Fibroblast of mammary gland (primary cell): ENCODE measurements around the gene GRM4.

Experiments used
- DNase-seq: peaks from one replicate; pipeline ENCODE4 v3.0.0-alpha.2; 2010; ENCODE audit warnings: low read depth
- H3K4me3 ChIP-seq: 2 replicates; pipeline ENCODE4 v1.5.1; 2011; ENCODE audit warnings: low read depth, mild to moderate bottlenecking, low read length, moderate library complexity; ENCODE audit not compliant: control insufficient read depth
- TF ChIP-seq, protein P1 (sequence below): conservative IDR thresholded peaks from 2 replicates; pipeline ENCODE4 v1.5.1; 2011; ENCODE audit warnings: low read depth, low read length, inconsistent platforms; ENCODE audit not compliant: control insufficient read depth, insufficient read depth

The GRM4 gene

DNA sequence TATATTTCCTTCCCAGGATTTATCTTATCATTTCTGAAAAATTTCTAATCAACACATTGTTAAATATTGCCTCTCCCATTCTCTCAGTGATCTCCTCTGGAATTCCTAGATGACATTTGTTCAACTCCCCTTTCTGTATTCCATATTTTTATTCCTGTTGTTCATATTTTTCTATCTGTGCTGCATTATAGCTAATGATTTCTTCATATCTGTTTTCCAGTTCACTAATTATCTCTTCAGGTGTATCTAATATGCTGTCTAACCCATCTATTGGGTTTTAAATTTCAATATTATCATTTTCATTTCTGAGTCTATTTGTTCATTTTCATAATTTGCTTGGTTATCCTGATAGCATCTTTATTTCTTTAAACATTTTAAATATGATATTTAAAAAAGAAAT is 141.9 kb downstream of the GRM4 start:
- DNase-seq, result no peak
- TF ChIP-seq, protein P1, sequence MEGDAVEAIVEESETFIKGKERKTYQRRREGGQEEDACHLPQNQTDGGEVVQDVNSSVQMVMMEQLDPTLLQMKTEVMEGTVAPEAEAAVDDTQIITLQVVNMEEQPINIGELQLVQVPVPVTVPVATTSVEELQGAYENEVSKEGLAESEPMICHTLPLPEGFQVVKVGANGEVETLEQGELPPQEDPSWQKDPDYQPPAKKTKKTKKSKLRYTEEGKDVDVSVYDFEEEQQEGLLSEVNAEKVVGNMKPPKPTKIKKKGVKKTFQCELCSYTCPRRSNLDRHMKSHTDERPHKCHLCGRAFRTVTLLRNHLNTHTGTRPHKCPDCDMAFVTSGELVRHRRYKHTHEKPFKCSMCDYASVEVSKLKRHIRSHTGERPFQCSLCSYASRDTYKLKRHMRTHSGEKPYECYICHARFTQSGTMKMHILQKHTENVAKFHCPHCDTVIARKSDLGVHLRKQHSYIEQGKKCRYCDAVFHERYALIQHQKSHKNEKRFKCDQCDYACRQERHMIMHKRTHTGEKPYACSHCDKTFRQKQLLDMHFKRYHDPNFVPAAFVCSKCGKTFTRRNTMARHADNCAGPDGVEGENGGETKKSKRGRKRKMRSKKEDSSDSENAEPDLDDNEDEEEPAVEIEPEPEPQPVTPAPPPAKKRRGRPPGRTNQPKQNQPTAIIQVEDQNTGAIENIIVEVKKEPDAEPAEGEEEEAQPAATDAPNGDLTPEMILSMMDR, result no peak
- H3K4me3 ChIP-seq, result no peak overlapping the region

DNA sequence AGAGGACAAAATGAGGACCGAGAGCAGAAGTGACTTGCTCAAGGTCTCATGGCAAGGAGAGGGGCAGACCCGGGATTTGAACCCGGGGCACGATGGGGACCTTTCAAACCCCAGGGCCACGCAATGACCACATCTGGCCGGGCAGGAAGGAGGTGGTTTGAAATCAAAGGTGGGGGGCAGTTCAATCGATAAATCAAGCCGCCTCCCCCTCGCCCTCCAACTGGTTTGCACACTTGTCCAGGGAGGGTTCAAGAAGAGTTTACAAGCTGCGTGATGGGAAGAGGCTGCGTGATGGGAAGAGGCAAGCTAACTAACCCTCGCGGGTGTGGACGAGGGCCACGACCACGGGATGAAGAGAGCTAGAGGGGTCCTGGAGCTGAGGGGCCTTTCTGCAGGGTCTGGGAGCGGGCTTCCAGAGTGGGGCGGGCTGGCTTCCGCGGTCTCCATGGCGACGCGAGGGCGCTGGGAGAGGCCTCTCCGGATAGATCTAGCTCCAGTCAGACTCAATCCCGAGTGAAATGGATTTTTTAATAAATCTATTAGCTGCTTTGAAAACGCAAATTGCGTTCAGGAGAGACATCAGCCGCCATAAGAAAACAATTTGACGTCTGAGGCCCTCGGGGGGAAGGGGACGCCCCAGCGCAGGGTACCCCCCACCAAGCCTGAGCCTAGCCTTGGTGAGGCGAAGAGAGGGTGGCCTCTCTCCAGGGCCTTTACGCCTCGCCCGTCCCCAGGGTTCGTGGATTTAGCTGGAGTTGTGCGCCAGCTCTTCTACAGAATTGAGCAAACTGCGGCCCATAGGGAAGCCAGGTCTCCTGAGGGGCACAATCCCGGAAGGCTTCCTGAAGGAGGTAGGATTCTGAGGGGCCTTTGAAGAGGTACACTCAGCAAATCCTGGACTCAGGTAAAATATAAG is 143.9 kb downstream of the GRM4 start:
- DNase-seq, result no peak
- no peak overlapping the region for H3K4me3 ChIP-seq
- TF ChIP-seq, protein P1, result no peak

DNA sequence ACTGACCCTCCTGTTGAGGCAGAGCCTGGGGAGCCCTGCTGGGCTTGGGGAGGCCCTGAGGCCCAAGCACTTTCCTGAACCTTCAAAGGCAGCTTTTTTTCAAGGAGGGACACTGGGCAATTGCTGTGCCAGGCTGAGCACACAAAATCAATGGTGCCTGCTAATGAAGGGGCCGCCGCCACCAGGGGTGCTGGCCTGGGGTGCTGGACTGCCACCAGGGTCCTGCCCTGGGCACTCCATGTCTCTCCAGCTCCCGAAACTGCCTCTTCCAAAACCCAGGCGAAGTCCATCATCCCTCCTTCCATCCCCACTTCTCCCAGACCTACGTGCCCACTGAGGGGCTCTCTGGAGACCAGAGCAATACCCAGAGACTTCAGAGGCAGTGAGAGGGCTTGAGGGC is 145.6 kb downstream of the GRM4 start:
- no peak for DNase-seq
- no peak overlapping the region for H3K4me3 ChIP-seq
- TF ChIP-seq, protein P1, result no peak

DNA sequence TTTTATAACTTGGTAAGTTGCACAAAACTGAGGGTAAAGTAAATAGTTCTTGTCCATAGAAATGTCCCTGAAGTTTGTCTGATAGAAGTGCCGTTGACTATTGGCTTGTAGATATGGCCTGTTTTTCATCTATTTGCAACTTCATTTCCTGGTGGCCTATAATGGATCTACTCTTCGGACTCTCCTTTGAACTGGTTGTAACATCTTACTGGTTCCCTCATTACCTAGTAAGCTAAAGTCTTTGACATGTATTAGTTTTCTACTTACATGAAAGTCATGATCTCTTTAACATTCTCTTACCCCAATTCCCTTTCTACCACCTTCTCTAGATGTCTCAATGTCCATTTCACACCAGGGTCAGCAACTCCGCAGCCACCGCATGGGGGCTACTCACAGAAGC is 146.3 kb downstream of the GRM4 start:
- no peak overlapping the region for H3K4me3 ChIP-seq
- no peak for DNase-seq
- TF ChIP-seq, protein P1, result no peak

DNA sequence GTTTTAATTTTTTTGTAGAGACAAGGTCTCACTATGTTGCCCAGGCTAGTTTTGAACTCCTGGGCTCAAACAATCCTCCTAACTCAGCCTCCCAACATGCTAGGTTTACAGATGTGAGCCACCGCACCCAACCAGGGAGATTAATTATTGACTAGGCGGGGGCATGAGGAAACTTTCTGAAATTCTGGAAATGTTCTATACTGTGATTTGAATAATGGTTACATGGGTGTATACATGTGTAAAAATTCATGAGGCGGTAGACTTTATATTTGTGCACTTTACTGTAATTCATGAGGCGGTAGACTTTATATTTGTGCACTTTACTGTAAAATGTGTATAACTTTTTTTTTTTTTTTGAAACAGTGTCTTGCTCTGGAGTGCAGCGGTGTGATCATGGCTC is 147.2 kb downstream of the GRM4 start:
- H3K4me3 ChIP-seq, result no peak overlapping the region
- DNase-seq, result no peak
- TF ChIP-seq, protein P1, result no peak

DNA sequence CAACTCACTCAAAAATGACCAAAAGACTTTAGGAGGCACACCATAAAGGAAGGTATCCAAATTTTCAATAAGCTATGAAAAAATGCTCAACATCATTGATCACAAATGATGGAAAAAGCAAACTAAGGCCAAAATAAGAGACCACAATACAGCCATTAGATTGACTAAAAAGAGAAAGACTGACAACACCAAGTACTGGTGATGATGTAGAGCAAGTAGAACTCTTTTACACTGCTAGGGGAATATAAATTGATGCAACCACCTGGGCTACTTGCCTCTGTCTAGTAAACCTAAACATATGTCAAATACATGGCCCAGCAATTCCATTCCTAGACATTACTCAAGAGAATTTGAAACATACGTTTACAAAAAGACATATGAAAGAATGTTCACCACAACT is 148.6 kb downstream of the GRM4 start:
- no peak overlapping the region for H3K4me3 ChIP-seq
- TF ChIP-seq, protein P1, result no peak
- no peak for DNase-seq
